ENCODE measurements around the gene IGLL5.

IGLL5 gene

DNA sequence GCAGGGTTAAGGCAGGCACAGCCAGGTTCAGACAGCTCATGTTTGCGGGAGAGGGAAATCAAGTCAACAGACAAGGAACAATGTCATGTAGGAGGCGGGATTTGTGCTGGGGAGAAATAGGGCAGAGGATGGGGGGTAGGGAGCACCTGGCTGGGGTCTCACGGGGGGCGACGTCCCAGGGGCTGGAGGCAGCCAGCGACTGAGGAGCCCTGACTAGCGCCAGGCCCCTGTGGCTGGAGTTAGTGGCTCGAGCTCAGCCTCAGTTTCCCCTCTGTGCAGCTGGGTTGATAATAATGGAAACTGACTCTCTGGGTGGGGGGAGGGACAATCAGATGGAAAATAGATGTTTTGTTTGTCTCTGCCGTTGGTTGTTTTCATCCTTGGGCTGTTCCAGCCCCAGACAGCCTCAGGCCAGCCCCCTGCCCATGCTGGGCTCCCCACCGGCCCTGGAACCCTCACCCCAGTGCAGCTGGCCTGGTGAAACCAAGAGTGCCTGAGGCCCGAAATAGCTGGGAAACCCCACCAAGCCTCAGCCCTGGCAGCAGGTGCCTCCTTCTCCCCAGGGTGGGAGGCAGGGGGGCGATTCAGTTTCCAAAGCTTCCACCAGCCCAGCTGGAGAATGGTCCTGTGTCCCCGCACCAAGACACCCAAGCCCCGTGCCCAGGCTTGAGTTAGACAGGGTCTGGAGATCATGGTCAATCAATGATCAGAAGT is 44.1 kb downstream of the IGLL5 start:
- TF ChIP-seq CTCF (IDR thresholded peaks at IDR 0.05; ENCODE audit: low read depth, low read length, missing control alignments): no peak
- DNase-seq (ENCODE audit: extremely low read depth, low read depth): no peak
- no peak overlapping the region for H3K4me3 ChIP-seq (replicated peaks; ENCODE audit: low read depth, low read length)

- TF ChIP-seq CTCF (IDR thresholded peaks at IDR 0.05; ENCODE audit: low read depth, low read length, missing control alignments): no peak
- DNase-seq (ENCODE audit: extremely low read depth, low read depth): no peak
- H3K4me3 ChIP-seq (replicated peaks; ENCODE audit: low read depth, low read length): no peak overlapping the region
These were observed 44.9 kb downstream of the IGLL5 start for GRCh38 chr22:22932512-22932941.

DNA sequence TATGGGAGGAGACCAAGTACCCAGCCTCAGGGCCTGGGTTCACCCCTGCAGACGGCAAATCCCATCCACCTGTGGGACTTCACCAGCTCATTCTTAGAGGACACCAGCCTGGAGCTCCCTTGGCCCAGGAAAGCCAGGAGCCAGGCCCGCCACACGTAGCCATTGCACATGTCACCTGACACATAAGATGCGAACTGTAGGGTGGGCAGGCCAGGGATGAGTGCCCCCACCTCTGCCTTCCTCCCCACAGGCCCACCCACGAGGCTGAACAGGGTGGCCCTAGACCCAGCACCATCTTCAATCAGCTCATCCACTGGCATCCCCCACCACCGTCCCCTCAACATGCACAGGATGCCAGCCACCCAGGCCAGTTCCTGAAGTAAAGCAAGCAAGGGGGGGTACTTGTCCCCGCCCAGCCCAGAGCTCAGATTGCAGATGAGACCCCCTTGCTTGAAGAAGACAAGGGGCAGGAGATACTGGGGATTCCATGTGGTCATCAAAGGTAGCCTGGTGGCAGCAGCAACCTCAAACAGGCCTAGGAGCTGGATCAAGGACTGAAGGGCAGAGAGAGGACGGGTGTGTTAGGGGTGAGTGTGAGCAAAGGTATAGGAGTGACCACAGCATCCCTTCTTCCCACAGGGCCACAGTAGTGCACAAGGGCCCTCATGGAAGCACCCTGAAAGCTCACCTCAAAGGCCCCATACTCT is 45.6 kb downstream of the IGLL5 start:
- no peak for TF ChIP-seq CTCF (IDR thresholded peaks at IDR 0.05; ENCODE audit: low read depth, low read length, missing control alignments)
- DNase-seq (ENCODE audit: extremely low read depth, low read depth): no peak
- no peak overlapping the region for H3K4me3 ChIP-seq (replicated peaks; ENCODE audit: low read depth, low read length)

- TF ChIP-seq CTCF (IDR thresholded peaks at IDR 0.05; ENCODE audit: low read depth, low read length, missing control alignments): no peak
- no peak overlapping the region for H3K4me3 ChIP-seq (replicated peaks; ENCODE audit: low read depth, low read length)
- no peak for DNase-seq (ENCODE audit: extremely low read depth, low read depth)
These were observed 46.4 kb downstream of the IGLL5 start for GRCh38 chr22:22933807-22934542.

DNA sequence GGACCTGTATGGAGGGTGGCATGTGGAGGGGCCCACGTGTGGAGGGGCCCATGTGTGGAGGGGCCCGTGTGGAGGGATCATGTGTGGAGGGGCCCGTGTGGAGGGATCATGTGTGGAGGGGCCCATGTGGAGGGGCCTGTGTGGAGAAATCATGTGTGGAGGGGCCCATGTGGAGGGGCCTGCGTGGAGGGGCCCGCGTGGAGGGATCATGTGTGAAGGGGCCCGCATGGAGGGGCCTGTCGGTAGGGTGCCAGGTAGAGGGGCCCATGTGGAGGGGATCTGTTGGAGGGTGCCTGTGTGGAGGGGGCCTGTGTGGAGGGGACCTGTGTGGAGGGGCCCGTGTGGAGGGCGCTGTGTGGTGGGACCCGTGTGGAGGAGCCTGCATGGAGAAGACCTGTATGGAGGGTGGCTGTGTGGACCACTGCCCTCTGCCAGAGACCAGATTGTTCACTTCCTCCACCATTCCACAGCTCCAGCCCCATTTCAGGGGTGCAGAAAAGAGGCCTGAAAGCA is 47.0 kb downstream of the IGLL5 start:
- TF ChIP-seq CTCF (IDR thresholded peaks at IDR 0.05; ENCODE audit: low read depth, low read length, missing control alignments): no peak
- DNase-seq (ENCODE audit: extremely low read depth, low read depth): no peak
- H3K4me3 ChIP-seq (replicated peaks; ENCODE audit: low read depth, low read length): no peak overlapping the region

DNA sequence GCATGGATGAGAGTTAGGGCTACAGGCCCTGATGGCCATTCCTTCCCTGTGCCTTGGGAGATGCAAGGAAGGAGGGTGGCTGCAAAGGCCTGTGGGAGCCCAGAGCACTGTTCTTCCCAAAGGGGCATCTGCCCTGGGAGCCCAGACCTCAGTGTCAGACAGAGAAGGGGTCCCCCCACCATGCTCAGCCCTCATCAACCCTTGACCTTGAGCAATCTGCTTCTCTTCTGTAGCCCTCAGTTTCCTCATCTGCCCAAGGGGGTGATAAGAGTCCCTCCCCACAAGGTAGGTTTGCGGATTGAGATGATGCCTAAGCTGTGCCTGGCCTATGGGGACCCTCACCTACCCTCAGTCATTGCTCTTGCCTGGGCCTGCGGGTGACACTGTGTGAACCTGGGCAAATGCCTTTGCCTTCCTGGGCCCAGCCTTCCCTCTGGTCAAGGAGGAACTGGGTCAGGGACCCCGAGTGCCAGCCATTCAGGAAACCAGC is 47.5 kb downstream of the IGLL5 start:
- no peak for DNase-seq (ENCODE audit: extremely low read depth, low read depth)
- TF ChIP-seq CTCF (IDR thresholded peaks at IDR 0.05; ENCODE audit: low read depth, low read length, missing control alignments): no peak
- H3K4me3 ChIP-seq (replicated peaks; ENCODE audit: low read depth, low read length): no peak overlapping the region

All from HFF-Myc (cell line).